Measurements from ENCODE around the gene ANXA4.

DNA sequence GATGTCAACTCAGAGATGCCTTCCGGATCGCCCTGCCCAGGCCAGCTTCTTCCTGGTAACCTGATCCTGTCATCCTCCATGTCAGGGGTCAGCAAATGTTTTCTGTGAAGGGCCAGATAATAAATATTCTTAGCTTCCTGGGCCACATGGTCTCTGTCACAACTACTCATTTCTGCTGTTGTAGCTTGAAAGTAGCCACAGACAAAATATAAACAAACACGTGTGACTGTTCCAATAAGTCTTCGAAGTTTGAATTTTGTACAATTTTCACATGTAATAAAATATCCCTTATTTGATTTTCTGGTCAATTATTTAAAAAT lies 35.8 kb downstream of the ANXA4 start:
- TF ChIP-seq RCOR1 (IDR thresholded peaks at IDR 0.05; ENCODE audit: low read depth, low read length) (no peak), MAZ (IDR thresholded peaks at IDR 0.05; ENCODE audit: borderline replicate concordance, low read depth, low read length) (no peak), POLR2A (IDR thresholded peaks at IDR 0.05; ENCODE audit: low read length) (no peak), RFX5 (IDR thresholded peaks at IDR 0.05) (no peak)
- TF ChIP-seq, protein P1, sequence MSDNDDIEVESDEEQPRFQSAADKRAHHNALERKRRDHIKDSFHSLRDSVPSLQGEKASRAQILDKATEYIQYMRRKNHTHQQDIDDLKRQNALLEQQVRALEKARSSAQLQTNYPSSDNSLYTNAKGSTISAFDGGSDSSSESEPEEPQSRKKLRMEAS (IDR thresholded peaks at IDR 0.05): no peak
- TF ChIP-seq, protein P2, sequence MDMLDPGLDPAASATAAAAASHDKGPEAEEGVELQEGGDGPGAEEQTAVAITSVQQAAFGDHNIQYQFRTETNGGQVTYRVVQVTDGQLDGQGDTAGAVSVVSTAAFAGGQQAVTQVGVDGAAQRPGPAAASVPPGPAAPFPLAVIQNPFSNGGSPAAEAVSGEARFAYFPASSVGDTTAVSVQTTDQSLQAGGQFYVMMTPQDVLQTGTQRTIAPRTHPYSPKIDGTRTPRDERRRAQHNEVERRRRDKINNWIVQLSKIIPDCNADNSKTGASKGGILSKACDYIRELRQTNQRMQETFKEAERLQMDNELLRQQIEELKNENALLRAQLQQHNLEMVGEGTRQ (IDR thresholded peaks at IDR 0.05): no peak

Measured in A549 (cell line).